Keratinocyte (primary cell): ENCODE results near the gene TMEM144.

Experiments used
- CTCF ChIP-seq, 3 experiments: IDR thresholded peaks in 1 of 3; conservative IDR thresholded peaks in 1 of 3; optimal IDR thresholded peaks in 1 of 3; 2 replicates in 2 of 3; 3 replicates in 1 of 3; pipeline versions ENCODE3 to v1.5.1; 2011; ENCODE audit warnings: low read length in 3 of 3, mild to moderate bottlenecking in 3 of 3, moderate library complexity in 2 of 3, control low read depth in 1 of 3, inconsistent platforms in 1 of 3; ENCODE audit not compliant: insufficient read depth in 2 of 3; ENCODE audit errors: extremely low read depth in 1 of 3
- EZH2 ChIP-seq: IDR thresholded peaks from one replicate; pipeline ENCODE4 v1.6.1; 2012; ENCODE audit warnings: inconsistent platforms, mild to moderate bottlenecking, low read length, moderate library complexity

GRCh38 chr4:158295053-158295452 is 84.8 kb downstream of the TMEM144 start:
- no peak for TF ChIP-seq CTCF (optimal IDR thresholded peaks at IDR 0.05 in 1 of 3, IDR thresholded peaks at IDR 0.05 in 1 of 3, conservative IDR thresholded peaks at IDR 0.05 in 1 of 3; ENCODE audit: extremely low read depth in 1 of 3, insufficient read depth in 2 of 3, low read length in 3 of 3)
- TF ChIP-seq EZH2: no peak
